ENCODE data around the gene FAM72A.

- TF ChIP-seq, protein P1, sequence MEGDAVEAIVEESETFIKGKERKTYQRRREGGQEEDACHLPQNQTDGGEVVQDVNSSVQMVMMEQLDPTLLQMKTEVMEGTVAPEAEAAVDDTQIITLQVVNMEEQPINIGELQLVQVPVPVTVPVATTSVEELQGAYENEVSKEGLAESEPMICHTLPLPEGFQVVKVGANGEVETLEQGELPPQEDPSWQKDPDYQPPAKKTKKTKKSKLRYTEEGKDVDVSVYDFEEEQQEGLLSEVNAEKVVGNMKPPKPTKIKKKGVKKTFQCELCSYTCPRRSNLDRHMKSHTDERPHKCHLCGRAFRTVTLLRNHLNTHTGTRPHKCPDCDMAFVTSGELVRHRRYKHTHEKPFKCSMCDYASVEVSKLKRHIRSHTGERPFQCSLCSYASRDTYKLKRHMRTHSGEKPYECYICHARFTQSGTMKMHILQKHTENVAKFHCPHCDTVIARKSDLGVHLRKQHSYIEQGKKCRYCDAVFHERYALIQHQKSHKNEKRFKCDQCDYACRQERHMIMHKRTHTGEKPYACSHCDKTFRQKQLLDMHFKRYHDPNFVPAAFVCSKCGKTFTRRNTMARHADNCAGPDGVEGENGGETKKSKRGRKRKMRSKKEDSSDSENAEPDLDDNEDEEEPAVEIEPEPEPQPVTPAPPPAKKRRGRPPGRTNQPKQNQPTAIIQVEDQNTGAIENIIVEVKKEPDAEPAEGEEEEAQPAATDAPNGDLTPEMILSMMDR (conservative IDR thresholded peaks at IDR 0.05 in 1 of 2, IDR thresholded peaks at IDR 0.05 in 1 of 2; ENCODE audit: extremely low read depth in 1 of 2, insufficient read depth in 1 of 2, low read depth in 1 of 2, low read length in 2 of 2) = no peak
- no peak for TF ChIP-seq EZH2 (IDR thresholded peaks at IDR 0.05; ENCODE audit: borderline replicate concordance, low read length)
Observed at GRCh38 chr1:206144605-206145004, 58.0 kb downstream of the FAM72A start.

Data from mammary epithelial cell (primary cell).